OCI-M2 (cell line): ENCODE measurements around the gene DHH.
A peak's percentile ranks its signal among the peaks of the same experiment; 100 is the strongest.
"Not testable (repeated sequence)": the region's sequence is repeated elsewhere in the genome, so short reads cannot be mapped to it uniquely, and the experiment has no call there.

Experiments
- DNase-seq: peaks from one replicate; lab custom pipeline; 2025; ENCODE audit not compliant: unreplicated experiment; lab: John Stamatoyannopoulos, UW

Gene DHH

DNA sequence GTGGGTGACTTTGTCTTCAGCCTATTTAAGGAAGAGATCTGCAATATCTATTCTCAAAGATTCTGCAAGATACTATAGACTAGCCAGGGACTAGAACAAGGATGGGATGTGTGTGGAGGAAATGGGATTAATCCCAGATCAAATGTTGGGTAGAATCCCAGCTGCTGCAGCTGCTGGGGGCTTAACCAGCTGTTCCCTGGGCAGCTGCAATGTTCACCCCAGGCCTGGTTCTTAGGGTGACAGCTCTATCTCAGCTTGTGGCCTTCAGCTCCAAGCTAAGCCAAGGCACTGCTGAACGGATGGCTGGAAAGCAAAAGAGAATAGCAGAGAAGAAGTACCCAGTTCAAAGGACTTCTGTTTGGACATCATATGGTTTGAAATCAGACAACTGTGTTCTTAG lies 14.8 kb downstream of the DHH start:
- no peak for DNase-seq

- DNase-seq = no peak
Observed at GRCh38 chr12:49070971-49071370, 23.6 kb downstream of the DHH start.

- peak; percentile 92 for DNase-seq
Observed at GRCh38 chr12:49069507-49070346, 24.9 kb downstream of the DHH start, which contains the start of gene RHEBL1. RHEBL1 (minus strand) TSS chr12:49069979; CDS start chr12:49069785, 194 bp downstream.

DNA sequence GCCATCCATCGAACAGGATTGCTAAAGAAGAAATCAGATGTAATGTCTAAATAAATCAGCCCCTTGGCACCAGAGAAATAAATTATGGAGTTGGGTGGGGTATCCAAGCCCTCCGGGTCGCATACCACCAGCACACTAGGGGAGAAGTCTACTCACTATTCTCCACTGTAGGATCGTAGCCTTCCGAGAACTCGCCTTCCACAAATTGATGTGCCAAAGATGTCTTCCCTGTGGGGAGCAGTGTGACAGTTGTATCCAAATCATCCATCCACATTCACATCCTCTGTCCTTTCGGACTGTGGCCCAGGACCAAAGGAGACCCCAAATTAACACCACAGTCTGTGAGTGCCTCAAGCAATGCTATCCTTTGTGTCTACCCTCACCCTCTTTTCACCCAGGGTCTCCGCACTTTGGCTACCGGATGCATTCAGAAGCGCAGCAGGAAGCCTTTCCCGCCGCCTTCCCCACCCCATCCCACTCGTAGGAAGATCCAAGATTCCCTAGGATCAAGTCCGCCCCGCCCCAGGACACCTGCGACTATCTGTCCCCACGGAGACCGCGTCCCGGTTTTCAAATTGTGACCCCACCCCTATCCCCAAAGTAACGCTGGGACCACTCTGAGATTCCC lies 25.6 kb downstream of the DHH start:
- DNase-seq = no peak

GRCh38 chr12:49066120-49066519 lies 28.5 kb downstream of the DHH start:
- DNase-seq = no peak

GRCh38 chr12:49064767-49065152 lies 29.8 kb downstream of the DHH start:
- DNase-seq = no peak

- not testable (repeated sequence) for DNase-seq
Observed at GRCh38 chr12:49061916-49062315, 32.7 kb downstream of the DHH start.

DNA sequence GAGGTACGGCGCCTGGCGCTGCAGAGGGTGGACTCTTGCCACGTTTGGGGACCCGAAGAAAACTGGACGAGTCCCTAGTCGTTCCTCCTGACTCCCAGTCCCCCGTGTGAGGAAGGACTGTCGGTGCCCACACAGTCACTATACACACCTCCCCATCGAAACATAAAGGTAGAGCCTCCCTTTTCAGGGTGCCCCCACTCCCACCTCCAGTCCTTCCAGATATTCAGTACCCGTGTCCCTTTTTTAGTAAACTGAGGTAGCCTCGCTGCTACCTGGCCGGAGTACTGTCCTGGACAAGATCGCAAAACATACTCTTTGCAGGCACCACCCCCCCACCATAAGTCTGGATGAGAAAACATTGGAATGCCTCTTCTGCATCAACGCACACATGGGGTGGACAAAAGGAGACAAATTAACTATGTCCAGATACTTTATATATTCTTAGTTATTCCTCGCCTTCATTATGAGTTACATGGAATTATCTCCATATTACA lies 33.4 kb downstream of the DHH start:
- no peak for DNase-seq

- peak; percentile 67 for DNase-seq
Observed at GRCh38 chr12:49060237-49061156, 34.1 kb downstream of the DHH start, which contains the start of gene KMT2D. KMT2D (minus strand) TSS chr12:49060794; CDS start chr12:49055324, 5,470 bp downstream.

GRCh38 chr12:49059299-49060171 lies 35.1 kb downstream of the DHH start:
- no peak for DNase-seq

DNA sequence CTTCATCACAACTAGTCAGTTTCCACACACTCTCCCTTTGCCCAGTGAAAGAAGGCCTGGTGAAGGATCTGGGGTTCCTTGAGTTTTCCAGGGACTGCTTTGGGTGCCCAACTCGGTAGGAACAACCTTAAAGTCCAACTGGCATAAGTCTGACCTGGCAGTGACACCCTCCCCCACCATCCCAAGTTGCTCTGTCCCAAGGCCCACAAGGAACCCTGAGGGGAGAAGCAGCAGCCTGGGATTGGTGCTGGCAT lies 35.6 kb downstream of the DHH start:
- no peak for DNase-seq

DNA sequence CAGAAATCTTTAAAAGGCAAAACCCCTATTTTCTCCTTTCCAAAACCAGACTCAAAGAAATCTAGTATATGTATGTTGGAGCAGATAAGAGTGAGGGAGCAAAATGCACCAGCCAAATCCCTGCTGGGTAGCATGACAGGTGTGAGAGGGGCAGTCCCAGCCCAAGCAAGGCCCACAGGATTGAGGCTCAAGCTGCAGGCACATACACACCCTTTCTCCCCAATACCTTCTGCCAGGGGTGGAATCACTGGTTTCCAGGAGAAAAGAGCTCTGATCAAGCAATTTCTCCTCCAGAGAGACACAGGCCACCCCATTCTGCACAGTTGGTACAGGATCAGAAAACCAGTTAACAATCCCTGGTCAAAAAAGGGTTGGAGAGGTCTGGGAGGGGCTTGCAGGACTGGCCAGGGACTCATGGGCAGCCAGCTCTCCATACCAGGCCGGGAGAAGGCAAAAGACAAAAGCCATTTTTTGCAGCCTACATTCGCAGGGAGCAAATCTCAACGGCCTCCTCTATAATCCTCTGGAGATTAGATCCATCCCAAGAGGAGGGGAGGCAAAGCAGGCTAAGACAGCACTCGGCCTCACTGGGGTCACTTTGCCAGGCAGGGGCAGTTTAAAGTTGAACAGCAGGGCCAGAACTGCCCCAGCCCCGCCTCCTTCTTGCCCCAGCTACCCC lies 36.1 kb downstream of the DHH start:
- DNase-seq = no peak

GRCh38 chr12:49057888-49058287 lies 36.7 kb downstream of the DHH start:
- DNase-seq = no peak

DNA sequence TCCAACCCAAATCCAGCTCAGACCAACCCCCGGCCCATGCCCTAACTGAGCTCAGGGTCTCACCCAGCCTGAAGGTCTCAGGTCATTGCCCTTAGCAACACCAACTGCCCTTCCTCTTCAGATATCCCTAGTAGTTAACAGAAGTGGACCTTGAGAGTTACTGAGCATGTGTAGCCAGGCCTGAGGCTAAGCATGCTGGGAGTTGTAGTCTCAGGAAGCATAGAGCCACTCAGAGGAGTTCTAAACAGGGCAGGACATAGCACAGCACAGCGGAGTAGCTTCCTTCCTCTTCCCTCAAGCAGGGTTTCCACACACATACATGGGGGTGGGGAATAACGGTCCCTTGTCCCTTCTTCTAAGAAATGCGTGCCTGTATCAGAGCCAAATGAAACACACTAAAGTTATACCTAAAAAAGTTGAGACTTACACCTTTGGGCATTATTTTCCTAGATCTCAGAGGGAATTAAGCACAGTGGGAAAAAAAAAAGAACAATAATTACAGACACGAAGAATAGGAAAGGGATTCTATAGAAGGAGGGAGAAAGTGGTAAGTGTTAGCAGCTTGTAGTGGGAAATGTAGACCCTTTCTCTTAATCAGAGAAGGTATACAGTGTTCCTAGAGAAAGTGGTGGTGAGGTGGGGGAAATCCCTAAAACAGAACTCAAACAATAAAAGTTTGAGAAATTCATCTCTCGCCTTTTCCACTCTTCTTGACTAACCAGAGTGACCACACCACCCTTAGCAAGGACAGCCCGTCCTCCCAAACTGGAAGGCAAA lies 38.4 kb downstream of the DHH start:
- DNase-seq = no peak

DNA sequence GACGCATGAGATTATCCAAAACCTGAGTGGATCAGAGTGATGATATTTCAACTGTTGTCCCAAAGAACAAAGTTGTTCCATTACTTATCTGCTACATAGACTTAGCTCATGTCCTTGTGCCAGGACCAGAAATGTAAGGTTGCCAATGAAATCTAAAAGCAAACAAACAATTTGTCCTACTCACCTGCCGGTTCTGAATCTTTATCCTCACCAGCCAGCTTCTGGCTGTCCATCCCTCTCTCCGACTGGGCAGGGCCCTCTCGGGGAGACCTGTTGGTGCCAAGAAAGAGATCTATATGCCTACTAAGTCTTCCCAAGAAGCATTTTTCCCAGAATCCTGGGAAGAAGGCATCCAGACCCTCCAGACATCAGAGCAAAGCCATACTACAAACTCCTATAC lies 39.5 kb downstream of the DHH start:
- no peak for DNase-seq

DNA sequence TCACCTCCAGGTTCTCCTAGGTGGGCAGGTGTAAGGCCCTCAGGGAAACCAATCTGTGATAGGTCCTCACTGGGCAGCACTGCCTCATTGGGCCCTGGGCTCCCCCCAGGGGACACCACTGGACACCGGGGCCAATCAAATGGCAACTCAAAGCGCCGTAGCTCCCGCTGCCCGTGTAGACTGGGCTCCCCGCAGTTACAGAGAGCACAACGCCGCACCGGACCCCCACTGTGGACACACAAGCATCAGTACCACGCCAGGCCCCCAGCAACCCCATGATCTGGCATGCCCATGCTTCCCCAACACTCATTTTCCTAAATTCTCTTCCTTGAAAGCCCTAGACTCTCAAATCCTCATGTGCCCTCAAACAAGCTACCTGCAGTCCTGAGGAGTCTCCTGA lies 40.1 kb downstream of the DHH start:
- DNase-seq = no peak

DNA sequence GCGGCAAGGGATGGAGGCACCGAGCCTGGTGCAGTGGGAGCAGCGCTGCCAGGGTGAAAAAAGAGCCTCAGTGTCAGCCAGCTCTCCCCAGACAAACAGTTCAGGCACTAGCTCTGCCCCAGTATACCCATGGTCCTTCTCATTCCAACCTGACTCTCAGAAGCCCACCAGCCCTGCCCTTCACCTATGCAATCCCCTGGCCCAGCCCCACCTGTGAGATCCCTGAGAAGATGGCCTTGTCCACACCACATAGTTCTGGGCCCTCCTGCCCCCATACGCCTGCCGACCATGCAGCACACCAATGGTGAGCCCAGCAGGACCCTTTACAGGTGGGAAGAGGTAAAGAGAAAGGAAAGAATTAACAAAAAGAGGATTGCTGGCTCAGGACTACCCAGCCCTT lies 40.5 kb downstream of the DHH start:
- DNase-seq = no peak

DNA sequence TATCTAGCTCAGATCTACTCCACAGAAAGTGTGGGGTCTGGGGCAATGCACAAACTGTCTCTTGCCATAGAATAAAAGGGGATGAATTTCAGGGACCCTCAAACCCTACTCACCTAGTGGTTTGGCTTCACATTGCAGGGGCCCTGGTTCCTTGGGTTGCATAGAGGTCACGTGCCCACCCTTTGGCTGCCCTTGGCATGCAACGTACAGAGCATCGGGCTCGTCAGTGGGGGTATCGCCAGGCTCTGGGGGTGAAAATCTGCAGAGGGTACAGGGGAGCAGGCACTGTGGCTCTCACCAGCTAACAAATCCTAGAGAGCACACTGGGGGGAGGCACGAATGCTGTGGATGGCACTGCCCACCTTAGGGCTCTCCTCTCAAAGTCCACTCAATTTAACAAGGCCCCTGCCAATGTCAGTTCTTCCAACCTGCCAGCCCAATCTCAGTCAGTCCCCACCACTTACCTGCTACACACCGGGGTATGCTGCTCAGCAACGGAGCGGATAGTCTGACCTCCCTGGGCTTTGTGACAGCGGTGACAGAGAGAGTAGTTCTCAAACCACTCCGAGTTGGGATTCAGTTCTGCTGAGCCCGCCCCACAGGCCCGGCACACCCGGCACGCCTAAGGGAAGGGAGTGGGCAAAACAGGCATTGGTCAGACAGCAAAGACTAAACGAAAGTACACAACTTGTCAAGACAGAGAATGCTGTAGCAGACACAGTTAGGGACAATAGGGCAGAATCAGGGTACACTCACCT lies 42.0 kb downstream of the DHH start:
- DNase-seq = no peak
